NT2/D1 (cell line): ENCODE results near the gene PLEKHA3.

Experiments
- DNase-seq: peaks from one replicate; pipeline ENCODE4 v3.0.0-alpha.2; 2011; ENCODE audit warnings: low read depth, low spot score
- H3K27me3 ChIP-seq: 2 replicates; pipeline ENCODE4 v1.6.0; 2011; ENCODE audit warnings: mild to moderate bottlenecking; ENCODE audit not compliant: insufficient read length, insufficient read depth
- H3K36me3 ChIP-seq: 2 replicates; pipeline ENCODE4 v1.6.1; 2011; ENCODE audit warnings: mild to moderate bottlenecking, low read length, mixed read lengths; ENCODE audit not compliant: insufficient read depth, insufficient read length
- H3K4me1 ChIP-seq: 2 replicates; pipeline ENCODE4 v1.5.1; 2011; ENCODE audit not compliant: insufficient read depth, insufficient read length
- H3K4me3 ChIP-seq: 2 replicates; pipeline ENCODE4 v1.5.1; 2011; ENCODE audit warnings: low read depth; ENCODE audit not compliant: insufficient read length
- H3K9ac ChIP-seq: 2 replicates; pipeline ENCODE4 v1.6.0; 2011; ENCODE audit warnings: low read depth; ENCODE audit not compliant: insufficient read length
- H3K9me3 ChIP-seq: 2 replicates; pipeline ENCODE4 v1.5.1; 2011; ENCODE audit warnings: mild to moderate bottlenecking, low read length; ENCODE audit not compliant: insufficient read depth
- SUZ12 ChIP-seq: IDR thresholded peaks from 2 replicates; pipeline ENCODE4 v1.6.1; 2011; ENCODE audit not compliant: insufficient read length, insufficient read depth; ENCODE audit errors: extremely low read depth
- YY1 ChIP-seq: IDR thresholded peaks from 2 replicates; pipeline ENCODE4 v1.6.1; 2011; ENCODE audit not compliant: insufficient read length, insufficient read depth
- ZNF274 ChIP-seq: IDR thresholded peaks from 2 replicates; pipeline ENCODE4 v1.6.1; 2011; ENCODE audit warnings: mild to moderate bottlenecking, low read depth, low read length

Gene PLEKHA3

DNA sequence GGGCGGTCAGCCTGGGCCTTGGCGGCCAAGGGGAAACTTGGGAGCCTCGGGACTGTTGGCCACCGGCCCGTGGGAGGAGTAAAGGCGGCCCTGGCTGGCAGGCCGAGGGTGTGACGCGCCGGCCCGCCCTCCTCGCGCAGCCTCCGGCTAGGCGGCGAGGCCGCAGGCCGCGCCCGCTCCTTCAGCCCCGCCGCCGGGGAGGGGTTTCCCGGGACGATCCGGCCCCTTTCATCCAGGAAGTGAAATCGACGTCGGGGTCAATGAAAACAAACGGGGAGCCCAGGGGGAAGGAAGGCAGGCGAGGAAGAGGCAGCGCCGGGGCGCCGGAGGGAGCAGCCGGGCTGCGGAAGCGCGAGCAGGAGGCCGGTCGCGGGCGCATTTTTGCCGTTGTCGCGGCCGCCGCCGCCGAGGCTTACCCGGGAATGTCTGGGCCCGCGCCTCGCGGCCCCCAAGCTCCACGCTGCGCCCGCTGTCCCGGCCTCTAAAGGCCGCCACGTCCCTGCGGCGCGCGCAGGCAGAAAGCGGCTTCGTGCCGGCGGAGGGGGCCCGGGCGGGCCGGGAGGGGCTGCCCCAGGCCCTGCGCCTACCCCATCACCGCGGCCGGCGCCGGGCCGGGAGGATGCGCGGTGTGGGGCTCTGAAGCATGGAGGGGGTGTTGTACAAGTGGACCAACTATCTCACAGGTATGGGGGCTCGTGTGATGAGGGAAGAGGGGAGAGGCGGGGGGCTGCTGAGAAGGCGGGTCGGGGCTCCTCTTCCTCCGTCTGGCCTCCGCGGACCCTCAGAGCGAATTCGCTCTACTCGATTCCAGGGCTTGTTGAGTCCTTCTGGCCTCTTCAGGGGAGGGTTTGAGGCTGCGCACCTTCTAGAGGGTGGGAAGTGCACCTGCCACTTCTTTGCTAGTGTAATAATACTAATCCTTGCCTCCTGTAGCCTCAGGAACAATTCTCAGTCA lies at the start of gene PLEKHA3:
TSS of gene PLEKHA3 (plus strand) at position 231 of the 955 bp plus-strand sequence. CDS start at position 644, 413 bp downstream.
- Histone ChIP-seq H3K9ac (peak within 1 kb of the TSS; percentile 78), H3K27me3 (peaks cover 18% of the 10 kb centered on the region), H3K4me1 (no peaks in the 10 kb centered on the region), H3K36me3 (no peaks in the 10 kb centered on the region), H3K9me3 (no peaks in the 10 kb centered on the region), H3K4me3 (peak within 1 kb of the TSS; percentile 65)
- TF ChIP-seq YY1 (no peak), SUZ12 (no peak), ZNF274 (no peak)
- peak; percentile 74 for DNase-seq

DNA sequence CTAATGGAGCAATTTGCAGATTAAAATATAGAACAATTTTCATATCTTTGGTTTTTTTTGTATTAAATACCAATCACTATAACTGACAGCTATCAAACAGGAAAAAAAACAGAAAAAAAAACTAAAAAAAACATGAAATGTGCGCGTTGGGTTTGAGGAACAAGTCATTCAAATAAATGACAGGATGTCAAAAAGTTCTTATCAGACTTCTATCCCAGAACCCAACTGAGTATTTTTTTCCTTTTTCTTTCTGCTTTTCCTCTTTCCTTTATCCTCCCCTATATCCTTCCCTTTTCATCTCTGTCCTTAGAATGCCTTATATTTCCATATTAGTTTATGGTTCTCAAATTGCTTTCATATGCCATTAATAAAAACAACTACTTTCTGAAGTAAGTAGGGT lies 43.6 kb upstream of the PLEKHA3 start:
- Histone ChIP-seq H3K27me3 (no peaks in the 10 kb centered on the region), H3K4me3 (no peak overlapping the region), H3K9ac (no peak overlapping the region), H3K4me1 (no peaks in the 10 kb centered on the region), H3K36me3 (peaks cover 83% of the 10 kb centered on the region), H3K9me3 (no peaks in the 10 kb centered on the region)
- DNase-seq = no peak
- TF ChIP-seq ZNF274 (no peak), SUZ12 (no peak), YY1 (no peak)

DNA sequence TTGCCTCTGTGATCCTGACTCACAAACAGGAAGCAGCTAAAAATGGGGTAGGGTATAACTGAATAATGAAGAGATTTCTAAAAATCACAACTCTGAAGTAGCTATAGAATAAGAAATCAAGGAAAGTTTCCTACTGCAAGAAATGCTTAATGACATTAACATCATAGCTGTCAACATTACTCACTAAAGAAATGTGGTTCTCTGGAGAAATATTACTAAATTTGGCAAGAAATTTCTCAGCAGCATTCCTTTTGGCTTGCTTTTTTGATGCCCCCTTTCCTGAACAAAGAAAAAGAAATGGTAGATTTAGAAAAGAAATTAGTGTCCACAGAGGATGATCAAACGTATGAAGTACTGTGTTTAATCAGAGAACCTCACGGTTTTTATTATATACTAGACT lies 38.8 kb upstream of the PLEKHA3 start:
- no peak for TF ChIP-seq ZNF274
- no peak for TF ChIP-seq YY1
- no peak for TF ChIP-seq SUZ12
- H3K36me3 ChIP-seq = peaks cover 84% of the 10 kb centered on the region

DNA sequence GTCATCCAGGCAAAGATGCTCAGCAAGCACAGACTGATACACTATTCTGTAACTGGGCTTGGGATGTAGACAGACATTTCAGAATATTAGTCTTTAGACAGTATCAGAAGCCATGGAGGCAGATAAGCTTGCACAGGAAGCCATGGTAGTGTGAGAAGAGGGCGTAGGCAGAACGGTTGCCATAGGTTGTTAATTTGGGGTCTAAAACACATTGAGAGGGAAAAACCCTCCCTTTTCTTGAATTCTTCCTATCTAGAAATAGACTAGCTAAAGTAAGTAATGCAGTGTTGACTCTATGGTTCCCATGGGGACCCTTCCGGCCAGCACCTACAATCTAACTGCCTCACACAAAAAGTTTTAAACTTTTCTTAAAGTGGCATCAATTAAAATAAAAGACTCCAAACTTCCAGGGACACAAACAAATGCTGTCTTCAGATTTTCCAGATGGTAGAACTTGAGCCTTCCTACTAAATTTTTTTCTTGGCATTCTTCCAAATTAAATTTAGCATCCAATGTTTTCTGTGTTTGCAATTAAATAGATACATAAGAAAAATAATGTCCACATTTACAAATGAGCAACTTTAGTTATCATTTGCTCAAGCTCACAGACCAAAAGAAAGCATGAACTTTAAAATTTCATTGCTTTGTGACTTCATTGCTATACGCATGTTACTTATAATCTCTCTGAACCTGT lies 31.1 kb upstream of the PLEKHA3 start:
- Histone ChIP-seq H3K9me3 (no peaks in the 10 kb centered on the region), H3K4me1 (no peaks in the 10 kb centered on the region), H3K36me3 (peaks cover 57% of the 10 kb centered on the region), H3K4me3 (peak overlapping the region; percentile 93), H3K9ac (peak overlapping the region; percentile 99), H3K27me3 (no peaks in the 10 kb centered on the region)
- no peak for DNase-seq
- no peak for TF ChIP-seq ZNF274

More for the DNA sequence above, 38.8 kb upstream of the PLEKHA3 start:
- Histone ChIP-seq H3K27me3 (no peaks in the 10 kb centered on the region), H3K9ac (no peak overlapping the region), H3K4me1 (no peaks in the 10 kb centered on the region), H3K4me3 (no peak overlapping the region), H3K9me3 (no peaks in the 10 kb centered on the region)
- no peak for DNase-seq

DNA sequence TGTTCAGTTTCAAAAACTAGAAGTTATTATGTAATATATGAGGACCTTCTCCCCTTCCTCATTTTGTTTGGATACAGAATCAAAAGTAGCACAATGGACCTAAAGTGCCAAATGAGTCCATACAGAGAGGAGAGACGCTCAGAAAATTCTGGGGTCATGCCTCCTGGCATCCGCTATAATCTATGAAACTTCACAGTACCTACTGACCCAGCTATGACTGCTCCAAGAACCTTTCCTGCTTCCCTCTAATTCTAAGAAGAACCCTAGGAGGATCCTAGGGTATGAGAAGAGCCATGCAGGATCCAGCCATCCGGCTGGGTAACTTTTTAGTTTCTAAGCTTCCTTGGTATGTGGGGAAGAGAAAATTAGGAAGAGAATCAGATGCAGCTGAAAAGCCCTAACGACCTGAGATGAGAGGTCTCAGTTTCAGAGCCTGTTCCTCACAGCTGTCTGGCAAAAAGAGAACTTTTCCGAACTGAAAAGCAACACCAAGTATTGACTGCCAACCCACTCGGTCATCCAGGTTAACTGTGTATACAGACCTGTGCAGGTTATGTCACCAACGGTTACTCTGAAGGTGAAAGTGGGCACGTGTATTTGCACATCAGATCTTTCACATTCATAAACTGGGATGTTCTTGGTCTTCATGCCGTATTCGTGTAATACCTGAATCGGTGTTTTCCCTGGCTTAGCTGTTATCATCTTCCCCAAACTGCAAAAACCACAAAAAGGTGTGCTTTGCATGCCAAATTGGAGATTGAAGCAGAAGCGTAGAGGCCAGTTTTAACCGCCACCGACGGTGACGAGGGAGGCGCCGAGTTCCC lies 30.3 kb upstream of the PLEKHA3 start:
- Histone ChIP-seq H3K4me3 (peak overlapping the region; percentile 93), H3K4me1 (no peaks in the 10 kb centered on the region), H3K9ac (peak overlapping the region; percentile 99), H3K27me3 (no peaks in the 10 kb centered on the region), H3K36me3 (peaks cover 51% of the 10 kb centered on the region), H3K9me3 (no peaks in the 10 kb centered on the region)
- no peak for DNase-seq
- TF ChIP-seq YY1 (no peak), SUZ12 (no peak), ZNF274 (no peak)

DNA sequence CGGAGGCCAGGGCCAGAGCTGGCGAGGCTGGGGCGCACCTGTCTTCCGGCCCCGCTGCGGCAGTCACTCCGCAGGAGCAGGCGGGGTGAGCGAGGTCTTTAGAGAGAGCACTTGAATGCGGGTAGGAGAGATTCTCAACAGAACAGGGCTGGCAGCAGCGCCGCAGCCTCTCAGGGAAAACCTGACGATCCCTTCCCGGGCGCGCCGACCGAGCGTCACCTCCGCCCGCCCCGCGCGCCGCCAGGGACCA lies 29.8 kb upstream of the PLEKHA3 start:
- H3K36me3 ChIP-seq = peaks cover 46% of the 10 kb centered on the region
- TF ChIP-seq YY1 (no peak), SUZ12 (no peak), ZNF274 (no peak)
- H3K27me3 ChIP-seq = no peaks in the 10 kb centered on the region
- peak overlapping the region; percentile 99 for H3K9ac ChIP-seq
- H3K9me3 ChIP-seq = no peaks in the 10 kb centered on the region
- no peaks in the 10 kb centered on the region for H3K4me1 ChIP-seq
- peak overlapping the region; percentile 93 for H3K4me3 ChIP-seq
- no peak for DNase-seq
